ENCODE measurements around the gene HOXB1. TPM values are rescaled to one million over a fixed set of nuclear protein-coding genes. Genes with fewer than 3 reads are reported as not detected.

The HOXB1 gene
- total and polyA plus RNA-seq, 2 of the 8 experiments (the other 6 are each of a cell fraction or from before 2014, with no cell fraction given), result not detected

GRCh38 chr17:48499735-48500434, 30.9 kb downstream of the HOXB1 start (continued):
- no peak for TF ChIP-seq NRF1 (IDR thresholded peaks at IDR 0.05; ENCODE audit: low read depth, low read length)
